Heart left ventricle (tissue), 13 donors: Measurements from ENCODE around the gene HEPHL1.

Experiments
- CTCF ChIP-seq, 12 donors: fragments of 200-600 bp; sonication (generic) in 4 of 12; IDR thresholded peaks; one replicate each; pipeline versions ENCODE4 v1.5.0 to v1.8.0; 2018 to 2022; ENCODE audit warnings: antibody characterized with exemption in 12 of 12, mild to moderate bottlenecking in 5 of 12
- POLR2A ChIP-seq, 2 donors: fragments of 450-650 bp; IDR thresholded peaks; one replicate each; pipeline ENCODE4 v1.6.1; 2017; ENCODE audit warnings: antibody characterized with exemption in 2 of 2, mild to moderate bottlenecking in 2 of 2, moderate library complexity in 2 of 2
- donor health status: ischemic (EF 13 %, LVEDD 7.1; RV severe dilation, severe dysfunction).
- donor health status: DM: no; HTN: yes; CAD: no.
- donor health status: DM: no; HTN: no; CAD: no.
- donor health status: ischemic (EF 25% LVEDD 6.9; RV normal size, moderate dysfunction).
- donor health status: ischemic (EF 25% LVEDD 5.7; RV mildly dilated, moderate dysfunction).
- donor health status: ischemic (EF 35%, LVEDD 5.7; RV mildly dilated, moderate dysfunction).
- donor health status: nonischemic (EF 11% LVEDD 7.7; RV severe dilation, severe dysfunction).
- donor health status: DM: yes; HTN: yes; CAD: no.
- donor health status: PGD.
- donor health status: ischemic (EF 29% LVEDD 5.4; RV normal size, mild dysfunction).
- donor health status: nonischemic (EF 23%, LVEDD 6.1; RV moderate dilation, normal function).

GRCh38 chr11:94104734-94105133 is 83.6 kb downstream of the HEPHL1 start:
- no peak for TF ChIP-seq CTCF (IDR thresholded peaks at IDR 0.05)
- TF ChIP-seq POLR2A (IDR thresholded peaks at IDR 0.05): no peak
